Measurements from ENCODE around the gene DCTD. TPM values are rescaled to one million over a fixed set of nuclear protein-coding genes. Genes with fewer than 3 reads are reported as not detected.

DCTD gene
- total and polyA plus RNA-seq, 2 of the 13 experiments (the other 11 are each of a cell fraction or from before 2014, with no cell fraction given), result 85.1 to 95.3 TPM

GRCh38 chr4:182877326-182877883 lies 39.8 kb downstream of the DCTD start (continued):
- TF ChIP-seq ZNF781 (CRISPR knock-in tag; IDR thresholded peaks at IDR 0.05; ENCODE audit: borderline replicate concordance, not compliant biosample characterization) (no peak), NFIC (IDR thresholded peaks at IDR 0.05; ENCODE audit: low read length) (no peak), ZNF691 (CRISPR knock-in tag; IDR thresholded peaks at IDR 0.05; ENCODE audit: borderline replicate concordance, low read depth) (no peak; the same call in 1 of the 2 replicates), ZNF558 (CRISPR knock-in tag; IDR thresholded peaks at IDR 0.05; ENCODE audit: borderline replicate concordance) (no peak; the same call in 1 of the 2 replicates), ETV5 (CRISPR knock-in tag; IDR thresholded peaks at IDR 0.05; ENCODE audit: borderline replicate concordance) (peak; percentile 51; the same call in 1 of the 2 replicates), PAWR (CRISPR knock-in tag; IDR thresholded peaks at IDR 0.05; ENCODE audit: borderline replicate concordance) (no peak), ZNF225 (CRISPR knock-in tag; IDR thresholded peaks at IDR 0.05) (no peak), HOXD1 (CRISPR knock-in tag; IDR thresholded peaks at IDR 0.05) (no peak), ZNF746 (CRISPR knock-in tag; IDR thresholded peaks at IDR 0.05) (no peak), TCF7L2 (IDR thresholded peaks at IDR 0.05; ENCODE audit: low read depth, low read length) (no peak), SMAD1 (CRISPR knock-in tag; IDR thresholded peaks at IDR 0.05; ENCODE audit: borderline replicate concordance, low read depth) (no peak), NR2F2 (IDR thresholded peaks at IDR 0.05; ENCODE audit: borderline replicate concordance, low read depth) (no peak), ZNF580 (CRISPR knock-in tag; IDR thresholded peaks at IDR 0.05; ENCODE audit: borderline replicate concordance, low read depth) (peak; percentile 60; the same call in 1 of the 2 replicates), SP140L (CRISPR knock-in tag; IDR thresholded peaks at IDR 0.05; ENCODE audit: borderline replicate concordance) (no peak)
- TF ChIP-seq, protein P1, sequence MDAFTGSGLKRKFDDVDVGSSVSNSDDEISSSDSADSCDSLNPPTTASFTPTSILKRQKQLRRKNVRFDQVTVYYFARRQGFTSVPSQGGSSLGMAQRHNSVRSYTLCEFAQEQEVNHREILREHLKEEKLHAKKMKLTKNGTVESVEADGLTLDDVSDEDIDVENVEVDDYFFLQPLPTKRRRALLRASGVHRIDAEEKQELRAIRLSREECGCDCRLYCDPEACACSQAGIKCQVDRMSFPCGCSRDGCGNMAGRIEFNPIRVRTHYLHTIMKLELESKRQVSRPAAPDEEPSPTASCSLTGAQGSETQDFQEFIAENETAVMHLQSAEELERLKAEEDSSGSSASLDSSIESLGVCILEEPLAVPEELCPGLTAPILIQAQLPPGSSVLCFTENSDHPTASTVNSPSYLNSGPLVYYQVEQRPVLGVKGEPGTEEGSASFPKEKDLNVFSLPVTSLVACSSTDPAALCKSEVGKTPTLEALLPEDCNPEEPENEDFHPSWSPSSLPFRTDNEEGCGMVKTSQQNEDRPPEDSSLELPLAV (CRISPR knock-in tag; conservative IDR thresholded peaks at IDR 0.05; ENCODE audit: low read depth), result no peak
- TF ChIP-seq, protein P2, sequence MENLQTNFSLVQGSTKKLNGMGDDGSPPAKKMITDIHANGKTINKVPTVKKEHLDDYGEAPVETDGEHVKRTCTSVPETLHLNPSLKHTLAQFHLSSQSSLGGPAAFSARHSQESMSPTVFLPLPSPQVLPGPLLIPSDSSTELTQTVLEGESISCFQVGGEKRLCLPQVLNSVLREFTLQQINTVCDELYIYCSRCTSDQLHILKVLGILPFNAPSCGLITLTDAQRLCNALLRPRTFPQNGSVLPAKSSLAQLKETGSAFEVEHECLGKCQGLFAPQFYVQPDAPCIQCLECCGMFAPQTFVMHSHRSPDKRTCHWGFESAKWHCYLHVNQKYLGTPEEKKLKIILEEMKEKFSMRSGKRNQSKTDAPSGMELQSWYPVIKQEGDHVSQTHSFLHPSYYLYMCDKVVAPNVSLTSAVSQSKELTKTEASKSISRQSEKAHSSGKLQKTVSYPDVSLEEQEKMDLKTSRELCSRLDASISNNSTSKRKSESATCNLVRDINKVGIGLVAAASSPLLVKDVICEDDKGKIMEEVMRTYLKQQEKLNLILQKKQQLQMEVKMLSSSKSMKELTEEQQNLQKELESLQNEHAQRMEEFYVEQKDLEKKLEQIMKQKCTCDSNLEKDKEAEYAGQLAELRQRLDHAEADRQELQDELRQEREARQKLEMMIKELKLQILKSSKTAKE (CRISPR knock-in tag; IDR thresholded peaks at IDR 0.05; ENCODE audit: borderline replicate concordance), result peak; percentile 62
- TF ChIP-seq, protein P3, sequence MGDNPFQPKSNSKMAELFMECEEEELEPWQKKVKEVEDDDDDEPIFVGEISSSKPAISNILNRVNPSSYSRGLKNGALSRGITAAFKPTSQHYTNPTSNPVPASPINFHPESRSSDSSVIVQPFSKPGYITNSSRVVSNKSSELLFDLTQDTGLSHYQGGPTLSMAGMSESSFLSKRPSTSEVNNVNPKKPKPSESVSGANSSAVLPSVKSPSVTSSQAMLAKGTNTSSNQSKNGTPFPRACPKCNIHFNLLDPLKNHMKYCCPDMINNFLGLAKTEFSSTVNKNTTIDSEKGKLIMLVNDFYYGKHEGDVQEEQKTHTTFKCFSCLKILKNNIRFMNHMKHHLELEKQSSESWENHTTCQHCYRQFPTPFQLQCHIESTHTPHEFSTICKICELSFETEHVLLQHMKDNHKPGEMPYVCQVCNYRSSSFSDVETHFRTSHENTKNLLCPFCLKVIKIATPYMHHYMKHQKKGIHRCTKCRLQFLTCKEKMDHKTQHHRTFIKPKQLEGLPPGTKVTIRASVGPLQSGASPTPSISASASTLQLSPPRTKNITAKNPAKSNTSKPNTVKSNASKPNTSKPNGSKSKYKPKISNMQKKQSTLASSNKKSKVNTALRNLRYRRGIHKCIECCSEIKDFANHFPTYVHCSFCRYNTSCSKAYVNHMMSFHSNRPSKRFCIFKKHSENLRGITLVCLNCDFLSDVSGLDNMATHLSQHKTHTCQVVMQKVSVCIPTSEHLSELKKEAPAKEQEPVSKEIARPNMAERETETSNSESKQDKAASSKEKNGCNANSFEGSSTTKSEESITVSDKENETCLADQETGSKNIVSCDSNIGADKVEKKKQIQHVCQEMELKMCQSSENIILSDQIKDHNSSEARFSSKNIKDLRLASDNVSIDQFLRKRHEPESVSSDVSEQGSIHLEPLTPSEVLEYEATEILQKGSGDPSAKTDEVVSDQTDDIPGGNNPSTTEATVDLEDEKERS (CRISPR knock-in tag; IDR thresholded peaks at IDR 0.05), result peak; percentile 88

Data from HepG2 (cell line).